Kidney (tissue), 14 donors: ENCODE results near the gene WIZ. TPM values are rescaled to one million over a fixed set of nuclear protein-coding genes. Genes with fewer than 3 reads are reported as not detected.

Experiments used
- DNase-seq, 5 donors: peaks; one replicate each; pipeline ENCODE4 v3.0.0-alpha.2; 2013 to 2020
- FAIRE-seq: peaks from 2 replicates; lab custom pipeline; 2012; peaks lifted over from hg19 to GRCh38; lab: Jason Lieb, UNC
- H3K27ac ChIP-seq, 2 donors: one replicate each; pipeline ENCODE4 v1.7.0; 2013; ENCODE audit warnings: low read depth in 2 of 2, low read length in 2 of 2, inconsistent platforms in 1 of 2
- H3K27me3 ChIP-seq: one replicate; pipeline ENCODE4 v1.7.1; 2013; ENCODE audit warnings: low read length, inconsistent platforms; ENCODE audit not compliant: control insufficient read depth, insufficient read depth
- H3K36me3 ChIP-seq, 3 donors: one replicate each; pipeline versions ENCODE4 v1.7.0 to v1.7.1; 2013; ENCODE audit warnings: low read length in 3 of 3, control low read depth in 1 of 3, inconsistent platforms in 1 of 3; ENCODE audit not compliant: insufficient read depth in 3 of 3, control insufficient read depth in 2 of 3
- H3K4me1 ChIP-seq, 3 donors: one replicate each; pipeline versions ENCODE4 v1.7.0 to v1.7.1; 2013; ENCODE audit warnings: low read length in 3 of 3, inconsistent platforms in 1 of 3, low read depth in 1 of 3; ENCODE audit not compliant: control insufficient read depth in 2 of 3, insufficient read depth in 2 of 3
- H3K4me3 ChIP-seq, 3 donors: one replicate each; pipeline versions ENCODE4 v1.7.0 to v1.8.1; 2013; ENCODE audit warnings: low read length in 3 of 3, control low read depth in 1 of 3, inconsistent platforms in 1 of 3
- H3K9ac ChIP-seq, 3 donors: one replicate each; pipeline versions ENCODE4 v1.7.0 to v1.7.1; 2013; ENCODE audit warnings: low read length in 3 of 3, control low read depth in 1 of 3, inconsistent platforms in 1 of 3
- H3K9me3 ChIP-seq, 3 donors: one replicate each; pipeline versions ENCODE4 v1.7.0 to v1.7.1; 2013; ENCODE audit warnings: low read length in 3 of 3, control low read depth in 1 of 3, inconsistent platforms in 1 of 3; ENCODE audit not compliant: control insufficient read depth in 2 of 3, insufficient read depth in 1 of 3
- CTCF ChIP-seq: IDR thresholded peaks from 3 replicates; pipeline ENCODE4 v1.5.1; 2012; ENCODE audit warnings: mild to moderate bottlenecking, moderate library complexity, borderline replicate concordance; ENCODE audit not compliant: insufficient read depth; ENCODE audit errors: extremely low read depth
- intact Hi-C: fragments of 100-400 bp; cut with DNase I; formaldehyde crosslinking; loops from one replicate; pipeline ENCODE4 v1.11.1; 2022
- polyA plus RNA-seq: library from polyadenylated mRNA; stranded (reverse); fragments of 350-450 nt; fragmentation: Illumina TruSeq; extraction: RNeasy Lipid Tissue Mini Kit (QIAGEN cat#74804); gene quantifications from one replicate; pipeline ENCODE4 v1.2.3, GENCODE V29; 2014; ENCODE audit warnings: low read depth, low replicate concordance; ENCODE audit not compliant: insufficient read depth
- total RNA-seq: library from RNA; stranded (reverse); fragmentation: NEBNext Ultra II Directional; extraction: Animal tissue kit (Norgen Biotek cat#: 25700); gene quantifications from one replicate; pipeline ENCODE4 v1.2.1, GENCODE V29; 2021
- donor health status: control.
- donor health status: control.
- donor health status: control.
- donor health status: control.
- donor health status: control.
- donor health status: DM: yes; HTN: yes; CAD: no.
- donor health status: Normal renal cell carcinoma (clear cell type).

The WIZ gene
- total and polyA plus RNA-seq, 2 donors from 2014 or later, result 15.4 to 37.1 TPM

GRCh38 chr19:15437355-15438123 is 12.2 kb downstream of the WIZ start:
- H3K36me3 ChIP-seq, result peaks cover 0 to 2% (median 0%) of the 10 kb centered on the region in 3 donors
- H3K9ac ChIP-seq, result no peak overlapping the region
- H3K27ac ChIP-seq, result no peak overlapping the region
- H3K27me3 ChIP-seq, result no peaks in the 10 kb centered on the region
- H3K4me3 ChIP-seq, result no peak overlapping the region
- no peak for TF ChIP-seq CTCF
- FAIRE-seq, result no peak
- intact Hi-C loops, result no loop called here
- H3K9me3 ChIP-seq, result no peaks in the 10 kb centered on the region
- peaks cover 0 to 4% (median 0%) of the 10 kb centered on the region in 3 donors for H3K4me1 ChIP-seq
- peak in 1 of 5 donors; percentile 64 for DNase-seq

GRCh38 chr19:15436826-15437110 is 13.0 kb downstream of the WIZ start:
- Histone ChIP-seq H3K4me3 (no peak overlapping the region), H3K27ac (no peak overlapping the region)

GRCh38 chr19:15436012-15436825 is 13.5 kb downstream of the WIZ start:
- H3K4me1 ChIP-seq, result peaks cover 0 to 10% (median 5%) of the 10 kb centered on the region in 3 donors
- intact Hi-C loops, result no loop called here
- no peak for FAIRE-seq

More at GRCh38 chr19:15436826-15437110, 13.0 kb downstream of the WIZ start:
- Histone ChIP-seq H3K27me3 (no peaks in the 10 kb centered on the region), H3K4me1 (peaks cover 0 to 4% (median under 1%) of the 10 kb centered on the region in 3 donors), H3K9me3 (no peaks in the 10 kb centered on the region), H3K9ac (no peak overlapping the region), H3K36me3 (peaks cover 0 to 2% (median 0%) of the 10 kb centered on the region in 3 donors)
- FAIRE-seq (no peak), DNase-seq (peak in 1 of 5 donors; percentile 61)
- no peak for TF ChIP-seq CTCF
- intact Hi-C loops, result no loop called here

More at GRCh38 chr19:15436012-15436825, 13.5 kb downstream of the WIZ start:
- Histone ChIP-seq H3K27ac (no peak overlapping the region), H3K9me3 (no peaks in the 10 kb centered on the region), H3K36me3 (peaks cover 0 to 2% (median 0%) of the 10 kb centered on the region in 3 donors), H3K4me3 (no peak overlapping the region), H3K9ac (no peak overlapping the region), H3K27me3 (no peaks in the 10 kb centered on the region)
- no peak for TF ChIP-seq CTCF
- no peak for DNase-seq
